HFF-Myc (cell line): ENCODE results near the gene ARHGEF9.

Experiments used
- DNase-seq: peaks from one replicate; pipeline ENCODE4 v3.0.0-alpha.2; 2011; ENCODE audit warnings: low read depth; ENCODE audit errors: extremely low read depth
- H3K4me3 ChIP-seq: replicated peaks from 2 replicates; pipeline ENCODE4 v1.5.1; 2011; ENCODE audit warnings: low read depth, mild to moderate bottlenecking, control low read depth, low read length
- TF ChIP-seq, protein P1 (sequence below): IDR thresholded peaks from 2 replicates; pipeline ENCODE4 v1.5.1; 2012; ENCODE audit warnings: mild to moderate bottlenecking, low read depth, low read length, control low read depth; ENCODE audit errors: missing control alignments

Gene ARHGEF9

DNA sequence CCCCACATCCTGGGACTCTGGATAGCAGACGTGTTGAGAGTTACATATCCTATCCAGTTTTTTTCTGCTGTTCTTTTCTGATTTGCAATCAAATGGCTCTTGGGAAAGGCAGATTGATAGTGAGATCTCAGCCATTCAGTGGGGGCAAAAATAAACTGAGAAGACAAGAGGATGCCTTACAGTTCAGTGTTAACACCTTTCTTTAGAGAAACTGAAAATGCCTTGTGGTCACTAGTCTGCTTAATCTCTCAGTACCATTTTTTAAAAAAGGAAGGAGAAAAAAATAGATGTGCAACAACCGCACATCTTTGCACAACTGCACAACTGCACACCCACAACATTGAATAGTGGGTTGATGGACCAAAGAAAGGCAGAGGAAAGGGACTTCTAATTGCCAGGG, 109.3 kb downstream of the ARHGEF9 start:
- DNase-seq: no peak
- TF ChIP-seq, protein P1, sequence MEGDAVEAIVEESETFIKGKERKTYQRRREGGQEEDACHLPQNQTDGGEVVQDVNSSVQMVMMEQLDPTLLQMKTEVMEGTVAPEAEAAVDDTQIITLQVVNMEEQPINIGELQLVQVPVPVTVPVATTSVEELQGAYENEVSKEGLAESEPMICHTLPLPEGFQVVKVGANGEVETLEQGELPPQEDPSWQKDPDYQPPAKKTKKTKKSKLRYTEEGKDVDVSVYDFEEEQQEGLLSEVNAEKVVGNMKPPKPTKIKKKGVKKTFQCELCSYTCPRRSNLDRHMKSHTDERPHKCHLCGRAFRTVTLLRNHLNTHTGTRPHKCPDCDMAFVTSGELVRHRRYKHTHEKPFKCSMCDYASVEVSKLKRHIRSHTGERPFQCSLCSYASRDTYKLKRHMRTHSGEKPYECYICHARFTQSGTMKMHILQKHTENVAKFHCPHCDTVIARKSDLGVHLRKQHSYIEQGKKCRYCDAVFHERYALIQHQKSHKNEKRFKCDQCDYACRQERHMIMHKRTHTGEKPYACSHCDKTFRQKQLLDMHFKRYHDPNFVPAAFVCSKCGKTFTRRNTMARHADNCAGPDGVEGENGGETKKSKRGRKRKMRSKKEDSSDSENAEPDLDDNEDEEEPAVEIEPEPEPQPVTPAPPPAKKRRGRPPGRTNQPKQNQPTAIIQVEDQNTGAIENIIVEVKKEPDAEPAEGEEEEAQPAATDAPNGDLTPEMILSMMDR: no peak
- no peak overlapping the region for H3K4me3 ChIP-seq

DNA sequence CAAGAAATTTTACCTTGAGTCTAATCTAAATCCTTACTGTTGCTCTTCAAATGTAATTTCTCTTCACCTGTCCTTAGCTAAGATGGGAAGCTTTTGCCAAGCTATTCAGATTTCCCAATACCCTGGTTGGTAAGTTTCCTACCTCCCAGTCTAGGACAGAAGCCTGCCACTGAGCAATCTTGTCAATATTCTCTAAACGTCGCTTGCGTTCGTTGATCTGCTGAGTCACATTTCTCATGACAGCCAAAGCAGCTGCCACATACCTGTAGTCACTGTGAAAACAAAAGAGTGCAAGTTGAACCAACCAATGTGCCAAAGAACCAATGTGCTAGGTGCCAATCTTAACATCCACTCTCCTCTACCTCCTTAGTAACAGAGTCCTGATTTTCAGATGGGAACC, 111.1 kb downstream of the ARHGEF9 start:
- no peak for DNase-seq
- TF ChIP-seq, protein P1: no peak

DNA sequence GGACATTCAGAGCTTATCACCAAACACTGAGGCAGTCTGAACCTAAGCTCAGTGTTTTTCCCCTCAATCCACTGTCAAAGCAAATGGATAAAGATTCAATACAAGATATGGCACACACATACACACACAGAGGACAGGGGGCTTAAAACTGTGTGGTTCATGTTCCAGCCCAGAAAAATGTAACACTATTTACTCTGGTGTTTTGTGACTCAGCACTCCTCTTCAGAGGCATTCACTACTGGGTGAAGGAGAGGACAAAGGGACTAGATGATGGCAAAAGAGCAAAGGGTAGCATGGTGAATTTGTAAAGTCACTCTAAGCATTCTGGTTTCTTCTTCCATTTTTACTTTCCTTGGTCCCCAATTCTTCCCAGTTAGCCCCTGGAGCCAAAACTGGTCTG, 120.3 kb downstream of the ARHGEF9 start:
- TF ChIP-seq, protein P1: no peak
- no peak for DNase-seq
- no peak overlapping the region for H3K4me3 ChIP-seq

More for the DNA sequence above, 111.1 kb downstream of the ARHGEF9 start:
- no peak overlapping the region for H3K4me3 ChIP-seq

DNA sequence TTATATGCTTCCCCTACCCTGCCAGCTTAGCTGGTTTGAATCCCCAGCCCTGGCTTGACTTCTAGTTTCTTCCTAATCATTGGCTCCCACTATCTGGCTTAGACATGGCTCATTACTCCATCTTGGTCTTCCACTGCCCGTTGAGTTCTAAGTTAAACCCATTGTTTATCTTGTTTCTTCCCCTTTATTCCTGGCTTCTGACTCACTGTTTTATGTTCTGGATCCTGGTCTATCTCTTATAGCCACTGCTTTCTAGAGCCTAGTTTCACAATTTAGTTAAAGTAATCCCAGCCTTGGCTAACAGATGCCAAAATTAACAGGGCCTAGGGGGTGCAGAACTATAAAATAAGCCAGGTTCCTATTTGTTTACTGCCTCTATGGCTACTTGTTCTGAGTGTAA, 120.9 kb downstream of the ARHGEF9 start:
- TF ChIP-seq, protein P1: no peak
- no peak for DNase-seq
- H3K4me3 ChIP-seq: no peak overlapping the region

DNA sequence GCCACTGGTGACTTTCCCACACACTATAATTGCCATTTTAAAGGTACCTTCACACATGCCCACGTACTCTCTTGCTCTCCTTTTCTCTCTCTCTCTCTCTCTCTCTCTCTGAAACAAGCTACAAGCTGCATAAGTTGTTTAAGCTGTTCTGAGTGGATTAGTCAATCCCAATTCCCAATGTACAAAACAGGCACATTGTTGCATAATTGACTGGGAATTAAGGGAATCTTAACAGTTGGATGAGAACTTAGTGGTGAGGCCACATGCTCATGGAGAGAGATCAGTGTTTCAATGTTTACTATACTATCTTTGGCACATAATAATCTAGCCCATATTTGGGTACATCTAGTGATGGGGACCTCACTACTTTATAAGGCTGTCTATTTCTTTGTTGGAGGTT, 123.3 kb downstream of the ARHGEF9 start:
- TF ChIP-seq, protein P1: no peak
- no peak overlapping the region for H3K4me3 ChIP-seq
- no peak for DNase-seq

DNA sequence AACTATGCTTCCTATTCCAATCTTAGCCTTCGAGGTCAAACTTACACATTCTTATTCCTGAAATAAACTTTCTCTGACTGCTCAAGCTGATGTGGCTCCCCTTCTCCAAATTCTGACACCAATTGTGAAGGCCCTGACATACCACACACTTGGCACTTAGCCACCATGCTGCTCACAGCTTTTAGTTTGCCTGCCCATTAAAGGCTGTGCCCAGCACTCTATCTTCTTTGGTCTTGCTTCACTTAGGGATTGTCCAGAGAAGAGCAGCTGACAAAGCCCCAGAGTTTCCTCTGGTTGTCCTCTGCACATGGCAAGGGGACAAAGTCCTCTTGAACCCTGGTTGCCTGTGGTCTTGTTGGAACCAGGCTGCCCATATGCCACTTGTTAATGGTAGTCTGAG, 126.1 kb downstream of the ARHGEF9 start:
- H3K4me3 ChIP-seq: no peak overlapping the region
- TF ChIP-seq, protein P1: no peak
- DNase-seq: no peak

DNA sequence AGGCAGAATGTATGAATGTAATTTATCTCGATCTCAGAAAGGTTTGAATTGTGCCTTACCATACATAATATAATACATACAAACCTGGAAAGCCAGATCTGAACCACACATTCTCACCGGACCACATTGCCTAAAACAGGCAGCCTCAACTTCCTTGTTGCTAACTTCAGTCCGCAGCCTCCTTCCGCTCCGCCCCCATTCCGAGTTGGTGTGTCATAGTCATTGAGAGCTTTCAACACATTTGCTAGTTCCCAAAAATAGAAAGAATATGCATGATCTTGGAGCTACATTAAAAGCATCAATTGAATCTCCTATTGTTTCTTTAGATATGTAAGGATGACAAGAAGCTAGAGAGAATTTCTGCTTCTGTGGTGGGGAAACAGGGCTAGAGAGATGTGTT, 127.2 kb downstream of the ARHGEF9 start:
- H3K4me3 ChIP-seq: no peak overlapping the region
- DNase-seq: peak; percentile 30
- TF ChIP-seq, protein P1: no peak
